Neuron (in vitro differentiated cells): Measurements from ENCODE around the gene CCL11.

ENCODE experiments used
- H2AFZ ChIP-seq: one replicate; pipeline ENCODE4 v1.6.1; 2013; ENCODE audit warnings: low read depth, mild to moderate bottlenecking, inconsistent platforms, low read length, moderate library complexity
- H3K27me3 ChIP-seq: one replicate; pipeline ENCODE4 v1.6.1; 2013; ENCODE audit warnings: low read length; ENCODE audit not compliant: insufficient read depth
- H3K36me3 ChIP-seq: one replicate; pipeline ENCODE4 v1.6.1; 2013; ENCODE audit warnings: low read length; ENCODE audit not compliant: insufficient read depth
- H3K4me1 ChIP-seq: one replicate; pipeline ENCODE4 v1.6.1; 2013; ENCODE audit warnings: low read length; ENCODE audit not compliant: insufficient read depth
- H3K4me3 ChIP-seq: 2 replicates; pipeline ENCODE4 v1.5.1; 2013; ENCODE audit warnings: mild to moderate bottlenecking, low read length, moderate library complexity
- H3K9me3 ChIP-seq: one replicate; pipeline ENCODE4 v1.6.1; 2013; ENCODE audit warnings: low read length

The CCL11 gene

GRCh38 chr17:34251186-34251585 is 34.4 kb upstream of the CCL11 start:
- H3K36me3 ChIP-seq, result no peaks in the 10 kb centered on the region
- no peak overlapping the region for H2AFZ ChIP-seq
- H3K4me3 ChIP-seq, result no peak overlapping the region
- H3K27me3 ChIP-seq, result no peaks in the 10 kb centered on the region
- peaks cover 8% of the 10 kb centered on the region for H3K4me1 ChIP-seq
- no peaks in the 10 kb centered on the region for H3K9me3 ChIP-seq

GRCh38 chr17:34252095-34252443 is 33.5 kb upstream of the CCL11 start:
- Histone ChIP-seq H3K27me3 (no peaks in the 10 kb centered on the region), H3K4me1 (peaks cover 8% of the 10 kb centered on the region), H3K36me3 (no peaks in the 10 kb centered on the region), H3K9me3 (no peaks in the 10 kb centered on the region), H3K4me3 (no peak overlapping the region), H2AFZ (no peak overlapping the region)

GRCh38 chr17:34252444-34253138 is 33.0 kb upstream of the CCL11 start:
- H3K4me1 ChIP-seq, result peaks cover 8% of the 10 kb centered on the region
- H3K36me3 ChIP-seq, result no peaks in the 10 kb centered on the region
- no peak overlapping the region for H3K4me3 ChIP-seq
- no peaks in the 10 kb centered on the region for H3K27me3 ChIP-seq
- H3K9me3 ChIP-seq, result no peaks in the 10 kb centered on the region
- no peak overlapping the region for H2AFZ ChIP-seq

- Histone ChIP-seq H3K4me1 (peaks cover 8% of the 10 kb centered on the region), H3K9me3 (no peaks in the 10 kb centered on the region), H3K4me3 (no peak overlapping the region), H3K27me3 (no peaks in the 10 kb centered on the region), H2AFZ (no peak overlapping the region), H3K36me3 (no peaks in the 10 kb centered on the region)
Measured at GRCh38 chr17:34253139-34253525, 32.4 kb upstream of the CCL11 start.

- peaks cover 8% of the 10 kb centered on the region for H3K4me1 ChIP-seq
- no peak overlapping the region for H3K4me3 ChIP-seq
- no peaks in the 10 kb centered on the region for H3K9me3 ChIP-seq
- no peaks in the 10 kb centered on the region for H3K27me3 ChIP-seq
- H2AFZ ChIP-seq, result peak overlapping the region; percentile 51
- H3K36me3 ChIP-seq, result no peaks in the 10 kb centered on the region
Measured at GRCh38 chr17:34254146-34254545, 31.4 kb upstream of the CCL11 start.

GRCh38 chr17:34254651-34255380 is 30.7 kb upstream of the CCL11 start, which contains the start of gene CCL2:
TSS of gene CCL2 (plus strand) at chr17:34255285. CDS start at chr17:34255350, 65 bp downstream.
- Histone ChIP-seq H3K36me3 (no peaks in the 10 kb centered on the region), H3K9me3 (no peaks in the 10 kb centered on the region), H2AFZ (peak within 1 kb of the TSS; percentile 51), H3K4me3 (peak within 1 kb of the TSS; percentile 20), H3K4me1 (peaks cover 8% of the 10 kb centered on the region), H3K27me3 (no peaks in the 10 kb centered on the region)

GRCh38 chr17:34255381-34255732 is 30.2 kb upstream of the CCL11 start:
- no peaks in the 10 kb centered on the region for H3K36me3 ChIP-seq
- no peak overlapping the region for H2AFZ ChIP-seq
- no peaks in the 10 kb centered on the region for H3K9me3 ChIP-seq
- H3K27me3 ChIP-seq, result no peaks in the 10 kb centered on the region
- H3K4me1 ChIP-seq, result peaks cover 8% of the 10 kb centered on the region
- H3K4me3 ChIP-seq, result no peak overlapping the region

GRCh38 chr17:34255841-34256240 is 29.7 kb upstream of the CCL11 start:
- H3K27me3 ChIP-seq, result no peaks in the 10 kb centered on the region
- no peaks in the 10 kb centered on the region for H3K9me3 ChIP-seq
- H2AFZ ChIP-seq, result no peak overlapping the region
- H3K36me3 ChIP-seq, result no peaks in the 10 kb centered on the region
- peaks cover 8% of the 10 kb centered on the region for H3K4me1 ChIP-seq
- H3K4me3 ChIP-seq, result no peak overlapping the region

- H3K27me3 ChIP-seq, result no peaks in the 10 kb centered on the region
- H3K36me3 ChIP-seq, result no peaks in the 10 kb centered on the region
- H3K4me3 ChIP-seq, result no peak overlapping the region
- H3K4me1 ChIP-seq, result peaks cover 8% of the 10 kb centered on the region
- no peaks in the 10 kb centered on the region for H3K9me3 ChIP-seq
- H2AFZ ChIP-seq, result no peak overlapping the region
Measured at GRCh38 chr17:34257299-34257985, 28.1 kb upstream of the CCL11 start.

- H3K27me3 ChIP-seq, result no peaks in the 10 kb centered on the region
- no peaks in the 10 kb centered on the region for H3K36me3 ChIP-seq
- peaks cover 8% of the 10 kb centered on the region for H3K4me1 ChIP-seq
- H3K4me3 ChIP-seq, result no peak overlapping the region
- H3K9me3 ChIP-seq, result no peaks in the 10 kb centered on the region
- H2AFZ ChIP-seq, result no peak overlapping the region
Measured at GRCh38 chr17:34257986-34258326, 27.6 kb upstream of the CCL11 start.

GRCh38 chr17:34259146-34259545 is 26.4 kb upstream of the CCL11 start:
- peaks cover 8% of the 10 kb centered on the region for H3K4me1 ChIP-seq
- H3K9me3 ChIP-seq, result no peaks in the 10 kb centered on the region
- H3K36me3 ChIP-seq, result no peaks in the 10 kb centered on the region
- H3K27me3 ChIP-seq, result no peaks in the 10 kb centered on the region
- no peak overlapping the region for H3K4me3 ChIP-seq
- H2AFZ ChIP-seq, result no peak overlapping the region

GRCh38 chr17:34260861-34261260 is 24.7 kb upstream of the CCL11 start:
- H3K36me3 ChIP-seq, result no peaks in the 10 kb centered on the region
- H2AFZ ChIP-seq, result no peak overlapping the region
- no peaks in the 10 kb centered on the region for H3K9me3 ChIP-seq
- H3K4me1 ChIP-seq, result no peaks in the 10 kb centered on the region
- no peaks in the 10 kb centered on the region for H3K27me3 ChIP-seq
- H3K4me3 ChIP-seq, result no peak overlapping the region

GRCh38 chr17:34261568-34262337 is 23.8 kb upstream of the CCL11 start:
- Histone ChIP-seq H3K9me3 (no peaks in the 10 kb centered on the region), H3K36me3 (no peaks in the 10 kb centered on the region), H2AFZ (no peak overlapping the region), H3K4me1 (no peaks in the 10 kb centered on the region), H3K27me3 (no peaks in the 10 kb centered on the region), H3K4me3 (no peak overlapping the region)
